HG02642 (cell line): ENCODE data around the gene TRUB2.

ENCODE experiments used
- ATAC-seq: cut with Tn5 transposase; IDR thresholded peaks from one replicate; pipeline ENCODE4 v1.9.1; 2021; ENCODE audit warnings: mild to moderate bottlenecking; ENCODE audit not compliant: unreplicated experiment, poor library complexity

Gene TRUB2

DNA sequence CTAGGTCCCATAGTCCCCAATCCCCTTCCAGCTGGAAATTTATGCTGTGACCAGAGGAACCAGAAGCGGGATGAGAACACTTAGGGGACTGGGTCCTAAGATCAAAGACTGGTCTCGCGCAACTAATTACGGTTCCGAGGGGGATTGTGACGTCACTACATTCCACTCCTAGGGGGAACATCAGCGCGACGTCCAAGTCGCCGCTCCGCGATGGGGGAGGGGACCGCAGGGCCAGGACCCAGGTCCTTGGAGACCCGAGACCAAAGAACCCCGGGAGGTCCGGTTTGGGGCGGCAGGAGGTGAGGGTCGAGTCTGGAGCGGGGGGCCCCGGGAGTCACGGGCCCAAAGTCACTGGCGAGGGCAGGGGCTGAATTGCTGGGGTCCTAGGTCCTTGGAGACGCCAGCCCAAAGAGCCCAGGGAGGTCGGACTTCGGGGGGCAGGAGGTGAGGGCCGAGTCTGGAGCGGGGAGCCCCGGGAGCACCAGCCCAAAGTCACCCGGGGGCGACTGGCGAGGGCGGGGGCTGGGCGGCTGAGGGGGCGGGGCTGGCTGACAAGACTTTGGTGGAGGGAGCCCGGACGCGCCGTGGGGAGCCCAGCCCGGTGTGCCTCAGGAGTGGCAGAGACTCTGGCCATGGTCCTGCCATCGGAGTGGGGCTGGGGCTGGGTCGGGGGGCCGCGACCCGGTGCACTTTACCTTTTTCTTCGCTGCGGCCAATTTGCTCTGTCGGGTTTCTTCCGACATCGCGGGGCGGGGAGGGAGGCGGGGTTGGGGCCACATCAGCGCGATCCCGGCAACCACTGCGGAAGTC, 46.8 kb downstream of the TRUB2 start, which contains the start of gene GOLGA2:
Gene GOLGA2 (minus strand): TSS at position 810 of the 810 bp plus-strand sequence. CDS start 31 bp downstream, at position 779.
- ATAC-seq: peak; percentile 56

DNA sequence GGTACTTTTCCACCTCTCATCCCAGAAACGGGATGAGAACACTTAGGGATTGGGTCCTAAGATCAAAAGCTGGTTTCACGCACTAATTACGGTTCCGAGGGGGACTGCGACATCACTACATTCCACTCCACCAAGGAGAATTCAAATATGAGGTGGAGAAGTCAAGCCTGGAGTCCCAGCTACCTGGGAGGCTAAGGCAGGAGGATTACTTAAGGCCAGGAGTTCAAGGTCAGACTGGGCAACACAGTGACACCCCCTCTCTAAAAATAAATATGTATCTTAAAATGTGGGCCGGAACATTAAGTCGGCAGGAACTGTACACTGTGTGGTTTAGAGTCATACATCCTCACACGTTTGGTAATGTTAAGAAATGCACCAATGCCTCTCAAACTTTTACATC, 48.0 kb downstream of the TRUB2 start:
- no peak for ATAC-seq

DNA sequence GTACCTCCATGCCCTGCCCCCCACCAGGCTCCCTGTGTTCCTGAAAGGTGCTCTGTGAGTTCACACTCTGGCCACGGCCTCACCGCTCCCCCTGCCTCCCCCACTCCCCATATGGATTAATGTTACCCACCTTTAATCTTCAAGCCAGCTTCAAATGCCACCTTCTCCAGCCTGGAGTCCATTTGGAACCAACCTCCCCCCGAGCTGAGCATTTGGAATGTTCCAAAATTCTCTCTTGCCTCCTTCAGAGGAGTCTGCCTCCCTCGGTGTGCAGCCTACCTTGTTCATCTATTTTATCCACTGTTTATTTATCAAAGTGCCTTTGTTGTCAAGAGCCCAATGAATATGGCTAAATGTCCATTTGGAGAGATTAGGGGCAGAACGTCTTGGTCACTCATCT, 50.7 kb downstream of the TRUB2 start:
- no peak for ATAC-seq

- ATAC-seq: no peak
These were observed 51.1 kb downstream of the TRUB2 start for GRCh38 chr9:128271112-128271511.

DNA sequence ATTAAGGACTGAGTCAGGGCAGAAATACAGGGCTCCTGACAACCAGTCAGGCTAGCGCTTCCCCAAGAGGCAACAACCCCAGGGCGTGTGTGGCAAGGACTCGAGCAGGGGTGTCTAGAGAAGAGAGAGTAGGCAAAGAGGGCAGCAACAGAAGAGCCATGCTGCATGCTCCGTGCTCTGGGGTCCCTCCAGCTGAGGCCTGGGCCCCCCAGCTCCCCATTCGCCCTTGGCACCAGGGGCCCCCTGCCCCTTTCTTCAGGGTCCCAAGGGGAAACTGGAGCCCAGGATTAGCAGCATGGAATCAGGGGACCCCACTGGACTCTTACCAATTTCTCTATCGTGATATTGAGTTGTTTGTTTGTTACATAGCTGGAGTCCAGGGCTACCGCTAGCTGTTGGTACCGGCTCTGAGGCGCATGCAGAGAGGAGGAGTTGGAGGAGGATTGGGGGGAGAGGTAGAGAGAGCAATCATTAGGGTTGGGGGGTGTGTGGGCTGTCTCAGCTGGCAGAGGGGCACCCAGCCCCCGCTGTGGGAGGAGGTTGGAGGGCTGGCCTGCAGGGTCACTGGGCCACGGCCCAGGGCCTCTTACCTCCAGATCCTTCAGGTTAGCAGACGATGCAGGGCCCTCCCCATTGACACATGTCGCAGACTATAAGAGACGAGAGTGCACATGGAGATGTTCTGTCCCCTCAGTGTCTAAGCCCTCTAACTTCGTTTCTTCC, 55.2 kb downstream of the TRUB2 start:
- ATAC-seq: no peak

DNA sequence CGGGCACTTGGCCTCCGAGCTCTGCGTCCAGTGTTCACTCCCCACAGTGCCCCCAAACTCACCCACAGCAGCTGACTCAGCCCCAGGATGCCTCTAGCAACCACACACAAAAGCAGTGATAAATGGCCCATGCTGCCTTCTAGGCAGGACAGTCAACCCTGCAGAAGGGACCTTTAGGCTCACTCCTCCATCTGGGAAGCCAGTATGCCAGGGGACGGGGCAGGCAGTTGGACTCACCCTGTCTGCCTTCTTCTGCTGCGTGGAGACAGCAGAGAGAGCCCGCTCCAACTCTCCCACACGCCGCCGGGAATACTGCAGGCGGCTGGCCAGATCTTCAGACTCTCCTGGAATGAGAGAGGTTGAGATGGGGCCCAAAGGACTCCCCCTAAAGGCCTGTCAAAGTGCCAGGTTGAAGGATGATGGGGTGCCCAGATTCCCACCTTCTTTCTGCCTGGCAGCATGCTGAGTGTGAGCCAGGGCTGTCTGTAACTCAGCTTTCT, 56.8 kb downstream of the TRUB2 start:
- ATAC-seq: no peak

GRCh38 chr9:128262687-128263086, 59.6 kb downstream of the TRUB2 start:
- no peak for ATAC-seq

GRCh38 chr9:128260340-128260739, 61.9 kb downstream of the TRUB2 start:
- ATAC-seq: no peak

- ATAC-seq: no peak
These were observed 63.1 kb downstream of the TRUB2 start for GRCh38 chr9:128259156-128259555.

DNA sequence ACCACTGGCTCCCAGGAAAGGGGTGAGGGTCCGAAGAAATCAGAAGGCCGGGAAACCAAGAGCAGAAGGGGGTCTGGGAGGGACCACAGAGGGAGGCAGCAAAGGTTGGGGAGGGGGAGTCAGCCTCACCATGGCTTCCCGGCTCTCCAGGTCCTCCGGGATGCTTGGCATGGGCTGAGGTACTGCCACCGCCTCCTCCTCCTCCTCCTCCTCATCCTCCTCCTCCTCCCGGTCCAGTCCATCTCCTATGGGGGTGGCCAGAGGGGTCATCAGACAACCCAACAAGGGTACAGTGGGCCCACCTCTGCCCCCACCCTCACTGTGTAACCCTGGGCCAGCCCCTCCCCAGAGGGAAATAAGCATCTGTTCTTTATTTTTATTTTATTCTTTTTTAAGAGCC, 63.9 kb downstream of the TRUB2 start:
- ATAC-seq: no peak

DNA sequence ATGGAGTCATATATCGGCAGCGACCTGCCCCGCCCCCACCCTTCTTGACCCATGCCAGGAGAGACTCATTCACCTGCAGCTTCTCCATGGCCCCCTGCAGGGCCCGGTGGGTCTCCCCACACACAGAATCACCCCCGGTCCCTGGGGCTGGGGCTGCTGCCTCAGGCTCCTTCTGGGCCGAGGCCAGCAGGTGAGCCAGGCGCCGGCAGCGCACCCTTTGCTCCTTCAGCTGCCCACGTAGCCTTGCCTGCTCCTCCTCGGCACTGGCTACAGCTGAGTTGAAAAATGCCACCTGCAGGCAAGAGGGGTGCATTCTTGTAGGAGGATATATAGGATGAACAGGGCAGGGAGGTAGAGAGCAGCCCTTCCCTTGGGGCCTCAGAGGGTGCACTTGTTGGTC, 64.3 kb downstream of the TRUB2 start:
- ATAC-seq: no peak

DNA sequence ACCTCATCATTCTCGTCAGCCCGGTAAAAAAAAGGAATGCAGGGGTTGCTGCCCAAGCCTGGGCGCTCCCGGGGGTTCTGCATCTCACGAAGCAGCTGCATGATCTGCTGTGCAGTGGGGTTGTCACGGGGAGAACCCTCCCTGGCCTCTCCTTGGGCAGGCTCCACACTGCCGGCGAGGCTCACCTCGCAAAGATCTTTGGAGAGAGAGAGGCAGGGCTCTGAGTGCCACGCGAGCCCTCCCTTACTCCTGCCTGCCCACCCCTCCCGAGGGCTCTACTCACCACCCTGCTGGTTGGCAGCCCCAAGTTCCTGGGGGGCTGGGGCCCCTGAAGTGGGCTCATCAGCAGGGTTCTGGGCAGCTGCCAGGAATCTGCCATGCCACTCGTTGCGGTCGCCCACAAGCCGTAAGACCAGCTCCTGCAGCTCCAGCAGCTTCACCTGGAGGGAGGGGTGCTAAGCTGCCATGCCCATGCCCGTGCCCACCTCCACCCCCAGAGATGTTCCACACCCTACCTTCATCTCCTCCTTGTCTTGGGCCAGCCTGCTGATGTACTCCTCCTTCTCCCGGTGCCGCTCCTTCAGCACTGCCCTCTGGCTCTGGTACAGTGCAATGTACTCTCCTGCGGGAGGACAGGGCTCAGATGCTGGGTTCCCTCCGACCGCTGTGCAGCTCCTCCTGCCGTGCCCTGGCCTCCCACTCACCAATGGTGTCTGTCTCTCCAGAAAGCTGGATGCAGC, 65.0 kb downstream of the TRUB2 start:
- no peak for ATAC-seq
